HG03457 (cell line): ENCODE data around the gene TGFBRAP1.
A peak's percentile ranks its signal among the peaks of the same experiment; 100 is the strongest.

Source experiments
- ATAC-seq: cut with Tn5 transposase; IDR thresholded peaks from one replicate; pipeline ENCODE4 v1.9.1; 2021; ENCODE audit warnings: moderate number of reproducible peaks; ENCODE audit not compliant: unreplicated experiment

The TGFBRAP1 gene

DNA sequence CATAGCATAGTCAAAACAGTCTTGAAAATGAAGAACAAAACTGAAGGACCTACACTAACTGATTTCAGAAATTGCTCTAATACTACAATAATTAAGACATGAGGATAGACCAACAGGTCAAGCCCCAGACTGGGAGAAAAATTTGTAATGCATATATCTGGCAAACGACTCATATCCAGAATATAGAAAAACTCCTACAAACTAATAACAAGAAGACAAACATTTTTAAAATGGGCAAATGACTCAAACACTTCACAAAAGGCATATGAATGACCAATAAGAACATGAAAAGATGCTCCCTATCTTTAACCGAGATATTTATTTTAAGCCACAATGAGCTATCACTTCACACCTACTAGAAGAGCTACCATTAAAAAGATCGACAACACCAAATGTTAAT is 14.2 kb downstream of the TGFBRAP1 start:
- peak; percentile 64 for ATAC-seq

GRCh38 chr2:105313877-105314276 is 15.7 kb downstream of the TGFBRAP1 start:
- ATAC-seq, result no peak

- ATAC-seq, result no peak
These were observed 20.4 kb downstream of the TGFBRAP1 start for GRCh38 chr2:105309147-105309545.

GRCh38 chr2:105308382-105309146 is 21.0 kb downstream of the TGFBRAP1 start:
- no peak for ATAC-seq

GRCh38 chr2:105307962-105308361 is 21.6 kb downstream of the TGFBRAP1 start:
- no peak for ATAC-seq

DNA sequence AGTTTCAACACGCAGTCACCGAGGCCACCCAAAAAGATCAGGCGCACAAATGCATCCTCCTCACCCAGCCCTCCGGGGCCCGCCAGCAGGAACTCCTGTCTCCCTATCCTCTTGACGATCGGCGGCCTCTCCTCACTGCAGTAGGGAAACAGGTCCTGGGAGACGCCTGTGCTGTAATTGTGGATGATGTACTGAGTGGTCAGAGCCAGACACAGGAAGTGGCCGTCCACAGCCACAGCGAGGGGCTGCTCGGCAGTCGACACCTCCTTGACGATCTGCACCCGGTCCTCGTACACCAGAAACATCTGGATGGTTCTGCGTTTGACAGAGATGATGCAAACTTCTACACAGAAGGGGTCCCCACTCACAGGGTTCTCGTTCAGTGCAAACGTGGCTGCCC is 22.0 kb downstream of the TGFBRAP1 start:
- ATAC-seq, result no peak

GRCh38 chr2:105307146-105307545 is 22.4 kb downstream of the TGFBRAP1 start:
- ATAC-seq, result no peak

DNA sequence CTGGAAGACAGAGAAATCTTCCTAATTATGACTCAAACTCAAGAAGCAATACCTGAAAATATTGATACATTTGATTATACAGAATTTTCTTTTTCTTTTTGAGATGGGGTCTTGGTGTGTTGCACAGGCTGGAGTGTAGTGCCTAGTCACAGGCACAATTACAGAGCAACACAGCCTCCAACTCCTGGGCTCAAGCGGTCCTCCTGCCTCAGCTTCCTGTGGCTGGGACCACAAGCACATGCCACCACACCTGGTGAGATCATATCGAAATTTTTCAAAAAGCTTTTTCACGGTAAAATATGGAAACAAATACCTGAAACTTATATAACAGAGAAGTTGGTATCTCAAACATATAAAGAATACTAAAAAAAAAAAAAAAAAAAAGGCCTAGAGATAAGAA is 27.9 kb downstream of the TGFBRAP1 start:
- no peak for ATAC-seq

- no peak for ATAC-seq
These were observed 30.2 kb downstream of the TGFBRAP1 start for GRCh38 chr2:105299290-105299689.

GRCh38 chr2:105298017-105298416 is 31.5 kb downstream of the TGFBRAP1 start:
- ATAC-seq, result no peak

DNA sequence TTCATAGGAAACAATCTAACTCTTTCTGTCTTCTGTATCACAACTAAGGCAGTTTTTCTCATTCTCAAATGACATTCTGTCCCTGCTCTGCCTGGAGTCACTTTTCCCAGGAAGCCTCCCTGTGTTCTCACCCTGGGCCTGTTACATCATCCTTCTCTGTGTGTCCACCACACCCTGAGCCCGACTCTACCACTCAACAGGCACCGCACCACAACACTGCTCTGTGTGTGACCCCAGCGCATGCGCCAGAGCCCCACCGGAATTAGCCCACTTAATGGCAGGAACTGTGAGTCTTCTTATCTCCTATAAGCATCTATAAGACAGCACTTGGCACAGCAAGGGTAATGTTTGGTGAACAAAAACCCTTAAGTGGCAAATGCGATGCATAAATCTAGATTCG is 32.3 kb downstream of the TGFBRAP1 start:
- ATAC-seq, result no peak

- ATAC-seq, result no peak
These were observed 33.4 kb downstream of the TGFBRAP1 start for GRCh38 chr2:105296017-105296611.

GRCh38 chr2:105294844-105295481 is 34.6 kb downstream of the TGFBRAP1 start:
- no peak for ATAC-seq

DNA sequence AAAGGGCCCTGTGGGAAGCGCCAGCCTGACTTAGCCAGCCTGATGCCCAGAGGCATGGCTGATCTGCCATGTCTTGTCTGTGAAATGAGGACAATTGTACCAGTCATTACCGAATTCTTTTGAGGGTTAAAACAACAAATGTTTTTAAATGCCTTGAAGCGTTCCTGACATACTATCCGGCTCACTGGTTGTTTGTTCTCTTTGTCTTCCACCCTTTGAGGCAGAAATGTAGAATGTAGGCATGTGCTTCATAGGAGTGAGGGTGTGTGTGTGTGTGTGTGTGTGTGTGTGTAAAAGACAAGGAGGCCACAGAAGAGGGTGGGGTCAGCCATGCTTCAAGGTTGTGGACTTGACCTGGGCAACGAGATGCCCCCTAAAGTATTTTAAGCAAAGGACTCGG is 35.5 kb downstream of the TGFBRAP1 start:
- ATAC-seq, result no peak

- no peak for ATAC-seq
These were observed 37.6 kb downstream of the TGFBRAP1 start for GRCh38 chr2:105291981-105292380.

DNA sequence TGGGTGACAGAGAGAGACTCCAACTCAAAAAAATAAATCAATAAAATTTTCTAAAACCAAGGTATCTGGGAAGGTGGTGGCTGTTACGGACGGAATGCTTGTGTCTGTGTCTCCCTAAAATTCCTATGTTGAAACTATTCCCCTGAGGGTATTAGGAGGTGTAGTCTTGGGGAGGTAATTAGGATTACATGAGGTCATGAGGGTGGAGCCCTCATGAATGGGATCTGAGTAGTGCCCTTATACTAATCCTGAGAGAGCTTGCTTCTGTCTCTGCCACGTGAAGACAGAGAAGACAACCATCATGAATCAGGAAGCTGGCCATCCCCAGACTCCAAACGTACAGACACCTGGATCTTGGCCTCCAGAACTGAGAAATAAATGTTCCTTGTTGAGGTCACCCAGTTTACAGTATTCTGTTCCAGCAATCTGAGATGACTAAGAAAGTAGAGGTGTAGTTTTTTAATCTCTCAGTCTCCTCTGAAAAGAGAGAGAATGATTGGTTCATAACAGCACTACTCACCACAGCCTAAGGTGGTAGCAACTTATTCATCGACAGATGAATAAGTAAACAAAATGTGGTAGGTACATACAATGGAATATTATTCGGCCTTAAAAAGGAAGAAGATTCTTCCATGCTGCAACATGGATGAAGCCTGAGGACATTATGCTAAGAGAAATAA is 38.4 kb downstream of the TGFBRAP1 start:
- ATAC-seq, result no peak

DNA sequence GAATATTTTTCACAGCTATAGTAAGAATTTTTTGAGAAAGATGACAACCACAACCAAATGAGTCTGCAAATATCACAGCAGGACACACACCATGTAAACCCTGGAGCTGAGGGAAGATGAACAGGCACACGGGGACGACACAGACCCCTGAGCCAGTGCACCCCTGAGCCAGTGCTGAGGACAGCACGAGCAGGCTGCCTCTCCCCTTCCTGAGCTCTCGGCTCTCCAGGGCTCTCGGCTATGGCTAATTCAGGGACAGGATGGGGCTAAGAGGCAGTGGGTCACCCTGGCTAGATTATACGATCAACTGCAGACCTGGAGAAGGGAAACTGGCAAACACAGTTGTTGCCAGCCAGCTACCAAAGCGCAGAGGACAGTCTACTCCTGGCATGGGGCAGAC is 41.4 kb downstream of the TGFBRAP1 start:
- ATAC-seq, result no peak

DNA sequence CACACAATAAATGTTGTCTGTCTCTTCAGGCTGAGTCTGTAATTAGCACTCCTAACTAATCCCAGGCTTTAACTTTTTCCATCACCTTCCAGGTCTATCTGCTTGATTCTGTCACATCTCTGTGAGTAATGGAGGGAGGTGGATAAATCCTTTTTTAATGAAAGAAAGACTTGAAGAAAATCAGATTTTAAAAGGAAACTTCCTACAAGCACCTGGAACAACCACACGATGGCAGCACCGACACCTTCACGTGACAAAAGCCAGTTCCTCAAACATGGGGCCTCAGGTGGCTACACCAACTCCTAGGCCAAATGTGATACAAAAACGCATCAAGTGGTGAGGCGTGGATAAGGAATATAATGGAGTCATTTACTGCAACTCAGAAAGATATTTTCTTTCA is 41.8 kb downstream of the TGFBRAP1 start:
- no peak for ATAC-seq

DNA sequence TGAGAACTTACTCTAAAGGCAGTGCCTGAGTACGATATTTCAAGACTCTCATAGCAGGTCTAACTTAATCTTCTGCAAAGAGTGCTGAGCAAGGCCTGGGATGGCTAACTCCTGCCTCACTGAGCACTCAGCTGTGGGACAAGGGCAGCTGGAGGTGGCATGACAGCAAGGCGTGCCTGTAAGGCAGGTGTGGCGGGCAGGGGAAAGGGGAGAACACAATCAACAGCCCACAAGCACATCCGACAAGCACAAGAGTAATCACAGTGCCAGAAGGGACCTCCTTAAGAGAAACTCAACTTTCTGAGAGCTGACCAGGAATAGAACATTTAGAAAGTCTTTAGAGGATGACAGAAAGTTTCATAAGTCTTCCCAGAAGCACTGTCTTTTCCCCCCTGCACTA is 46.0 kb downstream of the TGFBRAP1 start:
- ATAC-seq, result no peak

GRCh38 chr2:105280281-105280680 is 49.3 kb downstream of the TGFBRAP1 start:
- ATAC-seq, result no peak

- ATAC-seq, result no peak
These were observed 50.4 kb downstream of the TGFBRAP1 start for GRCh38 chr2:105279126-105279525.

- ATAC-seq, result no peak
These were observed 50.9 kb downstream of the TGFBRAP1 start for GRCh38 chr2:105278654-105279053.
